Inflammatory macrophage treated with lipopolysaccharide for 4 hours (primary cell): ENCODE results near the gene NFKBIZ.

Experiments used
- DNase-seq: peaks from one replicate; pipeline ENCODE4 v3.0.0-alpha.2; 2020

Gene NFKBIZ

DNA sequence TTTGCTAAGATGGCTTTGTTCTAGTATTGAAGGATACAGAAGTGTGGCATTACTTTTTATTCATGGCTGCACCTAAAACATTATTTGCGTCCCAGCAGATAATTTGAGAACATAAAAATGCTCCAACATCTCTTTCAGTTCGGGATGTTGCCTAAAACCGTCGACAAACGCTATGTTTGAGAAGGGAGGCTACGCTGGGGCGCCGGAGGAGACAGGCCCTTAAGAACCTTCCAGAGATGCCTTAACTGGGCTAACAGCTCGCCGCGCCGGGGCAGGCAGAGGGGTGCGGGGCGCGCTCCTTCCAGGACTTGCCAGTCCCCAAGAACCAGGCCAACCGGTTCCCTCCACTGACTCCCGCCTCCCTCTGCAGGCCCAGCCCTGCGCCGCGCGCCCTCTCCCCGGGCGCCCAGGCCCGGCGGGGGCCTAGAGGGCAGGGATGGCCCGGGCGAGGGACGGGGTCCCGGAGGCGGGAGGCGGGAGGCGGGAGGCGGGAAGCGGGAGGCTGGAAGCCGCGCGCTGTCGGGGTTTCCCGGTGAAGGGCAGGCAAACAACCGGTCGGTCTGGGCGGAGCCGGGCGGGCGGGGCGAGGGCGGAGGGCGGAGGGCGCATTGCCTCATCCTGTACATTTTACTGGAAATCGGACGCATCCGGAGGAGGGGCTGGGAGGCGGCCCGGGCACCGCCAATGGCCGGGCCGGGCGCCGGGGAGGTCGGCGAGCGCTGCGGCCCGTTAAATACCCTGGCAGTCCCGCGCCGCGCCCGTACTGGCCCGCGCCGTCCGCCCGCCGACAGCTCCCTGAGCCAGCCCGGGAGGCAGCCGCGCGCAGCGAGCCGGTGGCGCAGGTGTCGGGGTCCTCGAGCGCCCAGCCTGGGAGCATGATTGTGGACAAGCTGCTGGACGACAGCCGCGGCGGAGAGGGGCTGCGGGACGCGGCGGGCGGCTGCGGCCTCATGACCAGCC lies at the start of gene NFKBIZ:
NFKBIZ (plus strand) TSS at position 761 of the 960 bp plus-strand sequence; CDS start at position 876, 115 bp downstream.
- DNase-seq: peak; percentile 97

GRCh38 chr3:101801174-101801573 lies 48.1 kb upstream of the NFKBIZ start:
- no peak for DNase-seq

DNA sequence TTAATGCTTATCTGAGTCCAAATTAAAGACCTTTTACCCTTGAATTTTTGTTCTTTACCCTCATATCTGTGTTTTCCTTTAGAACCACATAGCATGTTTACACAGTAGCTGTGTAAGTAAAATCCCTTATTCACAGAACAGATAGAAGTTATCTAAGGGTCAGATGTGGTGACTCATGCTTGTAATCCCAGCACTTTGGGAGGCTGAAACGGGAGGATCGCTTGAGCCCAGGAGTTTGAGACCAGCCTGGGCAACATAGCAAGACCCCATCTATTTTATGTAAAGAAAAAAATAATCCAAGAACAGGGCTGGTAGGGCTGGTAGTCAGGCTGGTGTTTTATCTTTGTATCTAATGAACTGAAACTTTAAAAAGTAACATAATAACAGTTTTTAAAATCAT lies 47.1 kb upstream of the NFKBIZ start:
- DNase-seq: no peak

GRCh38 chr3:101803173-101803782 lies 46.0 kb upstream of the NFKBIZ start:
- DNase-seq: peak; percentile 91

DNA sequence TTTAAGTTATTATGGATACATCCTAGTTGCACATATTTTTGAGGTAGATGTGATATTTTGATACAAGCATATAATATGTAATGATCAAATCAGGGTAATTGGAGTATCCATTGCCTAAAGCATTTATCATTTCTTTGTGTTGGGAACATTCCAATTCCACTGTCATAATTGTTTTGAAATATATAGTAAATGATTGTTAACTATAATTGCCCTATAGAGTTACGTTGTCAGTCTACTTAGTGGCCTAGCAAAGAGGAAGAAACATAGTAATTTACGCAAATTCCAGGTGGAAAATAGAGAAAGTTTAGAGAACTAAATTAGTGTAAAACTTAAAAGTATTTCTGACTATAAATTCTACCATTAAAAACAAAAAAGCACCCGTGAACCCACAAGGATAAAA lies 45.4 kb upstream of the NFKBIZ start:
- no peak for DNase-seq

DNA sequence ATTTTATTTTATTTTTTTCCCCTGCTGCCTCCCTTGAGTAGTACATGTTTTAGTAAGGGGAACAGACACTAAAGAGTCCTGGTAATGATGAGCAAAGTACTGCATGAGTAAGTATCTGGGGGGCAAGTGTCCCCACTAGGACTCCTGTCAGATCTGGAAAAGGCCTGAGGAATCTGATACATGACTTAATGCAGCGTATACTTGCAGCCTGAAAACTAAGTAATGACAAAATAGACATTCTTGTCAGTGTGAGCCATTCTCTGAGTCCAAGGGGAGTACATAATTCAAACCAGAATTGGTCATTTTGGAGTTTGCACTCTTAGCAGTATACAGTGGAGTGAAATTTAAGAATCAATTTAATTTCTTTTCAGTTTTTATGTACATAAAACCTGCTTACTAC lies 42.8 kb upstream of the NFKBIZ start:
- DNase-seq: no peak

DNA sequence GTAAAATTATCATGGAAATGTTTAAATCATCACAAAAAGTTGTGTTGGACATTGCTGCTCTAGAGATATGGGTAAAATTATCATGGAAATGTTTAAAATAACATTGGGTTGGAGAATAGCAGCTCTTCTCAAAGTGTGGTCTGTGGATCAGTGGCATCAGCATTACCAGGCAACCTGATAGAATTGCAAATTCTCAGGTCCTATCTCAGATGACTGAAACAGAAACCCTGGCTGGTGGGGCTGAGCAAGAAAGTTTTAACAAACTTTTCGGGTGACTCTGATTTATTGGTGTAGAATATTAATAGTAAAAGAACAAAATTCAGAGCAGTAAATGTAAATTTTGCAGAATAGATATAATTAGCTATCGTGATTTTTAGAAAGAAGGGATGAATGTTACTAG lies 41.4 kb upstream of the NFKBIZ start:
- DNase-seq: no peak

DNA sequence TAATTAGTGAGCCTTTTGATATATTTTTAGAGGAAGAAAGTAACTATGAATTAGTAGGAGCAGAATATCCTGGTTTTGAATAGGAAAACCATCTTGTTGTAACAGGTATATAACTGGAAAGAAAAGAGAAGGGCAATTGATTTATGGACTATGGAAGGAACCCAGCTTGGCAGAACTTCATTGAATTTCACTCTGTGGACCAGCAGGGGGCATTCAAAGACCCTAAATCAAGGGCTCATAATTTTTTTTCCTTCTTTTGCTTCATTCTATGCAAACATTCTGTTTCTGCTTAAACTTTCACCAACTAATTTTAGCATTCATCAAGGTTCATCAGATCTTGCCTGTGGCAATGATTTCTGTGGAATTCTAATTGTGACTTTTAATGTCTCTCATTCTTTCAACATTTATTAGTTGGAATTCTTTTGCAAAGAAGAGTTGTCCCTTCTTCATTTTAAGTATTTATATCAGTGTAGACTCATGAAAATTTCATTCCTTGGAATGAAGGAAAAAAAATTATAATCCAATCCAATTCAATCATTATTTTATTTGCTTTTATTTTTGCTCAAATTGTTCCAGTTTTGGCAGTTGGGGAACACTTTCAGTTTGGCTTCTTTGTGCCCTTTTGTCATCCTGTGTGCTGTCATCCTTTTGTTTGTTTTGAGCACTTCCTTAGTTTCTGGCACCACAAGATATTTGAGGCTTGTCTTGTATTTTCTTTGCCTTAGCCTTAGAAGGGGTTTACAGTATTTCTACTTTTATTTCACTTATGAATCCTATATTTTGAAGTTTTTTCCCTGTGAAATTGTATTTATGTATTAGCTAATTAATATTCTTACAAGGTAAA lies 39.9 kb upstream of the NFKBIZ start:
- peak; percentile 83 for DNase-seq

DNA sequence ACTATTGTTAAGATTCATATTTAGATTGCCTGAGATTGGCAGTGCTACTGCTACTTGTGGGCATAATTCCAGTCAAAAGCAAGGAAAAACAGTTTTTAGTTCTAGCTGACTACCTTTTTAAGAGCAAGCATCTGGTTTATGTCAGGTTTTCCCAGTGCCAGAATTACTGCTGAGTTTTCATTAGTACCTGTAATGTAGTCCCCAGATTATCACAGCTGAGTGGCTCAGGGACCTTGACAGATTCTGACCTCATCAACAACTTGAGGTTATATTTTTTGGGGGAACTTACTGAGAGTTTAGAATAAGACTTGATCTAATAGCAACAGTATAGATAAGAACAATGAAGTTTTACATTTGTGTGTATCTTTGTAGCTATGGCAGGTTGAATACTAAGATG lies 39.3 kb upstream of the NFKBIZ start:
- DNase-seq: peak; percentile 22

DNA sequence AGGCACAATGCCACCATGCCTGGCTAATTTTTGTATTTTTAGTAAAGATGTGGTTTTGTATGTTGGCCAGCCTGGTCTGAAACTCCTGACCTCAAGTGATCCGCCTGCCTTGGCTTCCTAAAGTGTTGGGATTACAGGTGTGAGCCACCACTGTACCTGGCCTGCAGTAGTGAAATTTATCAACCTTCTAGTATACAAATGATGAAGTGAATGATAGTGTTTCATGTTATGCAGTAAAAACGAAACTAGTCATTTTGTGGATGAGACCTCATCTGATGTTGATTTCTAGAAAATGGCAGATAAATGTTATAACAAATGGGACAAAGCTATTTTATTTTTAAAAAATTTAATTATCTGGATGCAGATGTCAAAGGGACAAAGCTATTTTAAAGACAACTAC lies 37.4 kb upstream of the NFKBIZ start:
- DNase-seq: no peak

DNA sequence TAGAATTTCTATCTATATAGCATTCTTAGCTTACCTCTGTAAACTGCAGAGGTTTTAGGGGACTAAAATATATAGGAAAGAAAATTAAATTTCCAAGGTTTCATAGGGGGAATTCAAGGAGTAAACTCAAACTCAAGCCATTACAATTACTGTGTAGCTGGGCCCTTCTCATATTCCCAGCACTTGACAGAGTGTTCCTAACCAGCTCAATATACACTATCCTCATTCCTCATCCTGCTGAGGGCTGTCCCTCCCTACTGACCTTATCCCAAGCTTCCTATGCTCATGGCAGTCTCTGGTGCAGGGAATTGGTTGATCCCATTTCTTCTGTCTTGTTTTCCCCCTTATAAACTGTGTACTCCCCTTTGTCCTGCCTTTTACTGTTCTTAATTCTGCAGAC lies 36.4 kb upstream of the NFKBIZ start:
- DNase-seq: no peak

DNA sequence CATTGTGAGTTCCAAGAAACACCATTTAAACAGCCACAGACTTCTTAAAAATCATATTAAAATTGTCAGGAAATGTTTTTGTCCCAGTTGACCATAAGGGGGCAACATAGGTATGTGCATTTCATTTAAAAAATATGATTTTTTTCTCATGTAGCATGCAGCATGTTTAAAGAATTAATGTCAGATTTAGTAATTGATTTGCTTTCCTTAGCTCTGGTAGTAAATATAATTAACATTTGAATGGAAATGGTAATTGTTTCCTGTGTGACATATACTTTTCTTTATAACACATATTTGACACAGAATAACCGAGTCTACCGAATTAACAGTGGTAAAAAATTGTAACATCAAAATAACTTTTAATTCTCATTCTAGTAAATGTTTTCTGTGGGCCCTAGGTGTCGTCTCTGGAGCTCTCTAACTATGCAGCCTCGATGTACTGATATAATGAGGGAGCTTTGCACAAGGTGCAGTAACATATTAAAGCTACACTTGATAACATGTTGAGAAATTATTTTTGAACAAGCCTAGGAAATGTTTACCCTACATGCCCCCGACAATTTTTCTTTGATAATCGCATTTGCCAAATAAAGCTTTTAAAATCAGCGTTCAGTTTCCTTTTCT lies 35.4 kb upstream of the NFKBIZ start:
- DNase-seq: peak; percentile 66

GRCh38 chr3:101814835-101815234 lies 34.5 kb upstream of the NFKBIZ start:
- no peak for DNase-seq

DNA sequence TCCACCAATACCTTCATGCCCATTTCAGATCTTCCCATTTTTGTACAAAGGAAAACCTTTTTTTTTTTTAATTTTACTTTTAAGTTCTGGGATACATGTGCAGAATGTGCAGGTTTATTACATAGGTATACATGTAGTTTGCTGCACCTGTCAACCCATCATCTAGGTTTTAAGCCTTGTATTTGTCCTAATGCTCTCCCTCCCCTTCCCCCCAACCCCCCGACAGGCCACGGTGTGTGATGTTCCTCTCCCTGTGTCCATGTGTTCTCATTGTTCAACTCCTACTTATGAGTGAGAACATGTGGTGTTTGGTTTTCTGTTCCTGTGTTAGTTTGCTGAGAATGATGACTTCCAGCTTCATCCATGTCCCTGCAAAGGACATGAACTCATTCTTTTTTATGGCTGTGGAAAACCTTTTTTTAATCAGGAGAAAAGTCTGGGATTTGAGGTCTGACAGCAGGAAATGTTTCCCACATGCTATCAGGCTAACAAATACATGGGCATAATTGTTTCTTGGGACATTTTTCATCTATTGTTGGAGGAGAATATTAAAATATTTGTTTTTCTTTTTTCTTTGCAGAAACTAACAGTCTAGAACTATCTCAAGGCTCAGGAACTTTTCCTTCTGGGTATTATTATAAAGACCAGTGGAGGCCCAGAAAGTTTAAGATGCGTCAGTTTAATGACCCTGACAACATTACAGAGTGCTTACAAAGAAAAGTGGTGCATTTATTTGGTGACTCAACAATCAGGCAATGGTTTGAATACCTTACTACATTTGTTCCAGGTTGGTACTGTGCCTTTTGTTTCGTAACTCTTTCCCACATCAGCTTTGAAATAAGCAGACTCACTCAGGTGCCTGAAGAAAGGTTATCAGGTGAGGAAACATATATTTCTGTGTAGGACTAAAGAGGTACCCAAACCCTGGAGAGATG lies 32.8 kb upstream of the NFKBIZ start:
- DNase-seq: no peak

DNA sequence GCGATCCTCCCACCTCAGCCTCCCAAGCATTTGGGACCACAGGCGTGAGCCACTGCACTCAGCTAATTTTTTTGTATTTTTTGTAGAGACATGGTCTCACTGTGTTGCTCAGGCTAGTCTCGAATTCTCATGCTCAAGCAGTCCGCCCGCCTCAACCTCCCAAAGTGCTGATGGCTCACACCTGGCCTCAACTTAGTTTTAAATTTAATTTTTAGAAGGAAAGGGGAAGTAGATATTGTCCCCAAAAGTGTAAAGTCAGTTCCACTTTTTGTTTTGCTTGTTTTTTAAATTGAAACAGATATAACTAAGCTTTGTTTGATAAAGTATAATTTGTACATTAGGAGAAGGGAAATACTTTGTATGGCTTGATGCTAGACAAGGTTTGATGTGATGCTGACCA lies 31.3 kb upstream of the NFKBIZ start:
- peak; percentile 40 for DNase-seq

- peak; percentile 94 for DNase-seq
Observed at GRCh38 chr3:101819649-101820206, 29.6 kb upstream of the NFKBIZ start.

- no peak for DNase-seq
Observed at GRCh38 chr3:101821503-101821902, 27.8 kb upstream of the NFKBIZ start.

DNA sequence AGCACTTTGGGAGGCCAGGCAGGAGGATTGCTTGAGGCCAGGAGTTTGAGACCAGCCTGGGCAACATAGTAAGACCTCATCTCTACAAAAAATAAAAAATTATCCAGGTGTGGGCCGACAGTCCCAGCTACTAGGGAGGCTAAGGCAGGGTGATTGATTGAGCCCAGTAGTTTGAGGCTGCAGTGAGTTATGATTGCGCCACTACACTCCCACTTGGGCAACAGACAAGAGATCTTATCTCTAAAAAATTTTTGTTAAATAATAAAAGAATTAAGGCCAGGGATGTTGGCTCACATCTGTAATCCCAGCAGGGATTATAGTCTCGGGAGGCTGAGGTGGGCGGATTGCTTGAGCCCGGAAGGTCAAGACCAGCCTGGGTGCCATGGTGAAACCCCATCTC lies 25.8 kb upstream of the NFKBIZ start:
- no peak for DNase-seq

DNA sequence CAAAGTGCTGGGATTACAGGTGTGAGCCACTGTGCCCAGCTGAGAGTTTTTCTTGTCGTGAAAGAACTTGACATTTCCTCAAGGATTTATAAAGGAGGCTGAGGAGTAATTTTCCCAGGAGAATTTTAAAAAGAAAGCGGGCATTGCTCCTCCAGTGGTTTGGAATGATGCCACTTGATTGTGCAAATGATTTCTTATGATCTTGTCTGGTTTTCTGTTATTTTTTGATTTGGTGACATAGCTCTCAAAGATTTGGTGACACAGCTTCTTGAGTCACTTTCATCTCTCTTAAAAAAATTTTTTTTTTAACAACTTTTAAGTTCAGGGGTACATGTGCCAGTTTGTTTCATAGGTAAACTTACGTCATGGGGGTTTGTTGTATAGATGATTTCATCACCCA lies 24.6 kb upstream of the NFKBIZ start:
- DNase-seq: peak; percentile 50

DNA sequence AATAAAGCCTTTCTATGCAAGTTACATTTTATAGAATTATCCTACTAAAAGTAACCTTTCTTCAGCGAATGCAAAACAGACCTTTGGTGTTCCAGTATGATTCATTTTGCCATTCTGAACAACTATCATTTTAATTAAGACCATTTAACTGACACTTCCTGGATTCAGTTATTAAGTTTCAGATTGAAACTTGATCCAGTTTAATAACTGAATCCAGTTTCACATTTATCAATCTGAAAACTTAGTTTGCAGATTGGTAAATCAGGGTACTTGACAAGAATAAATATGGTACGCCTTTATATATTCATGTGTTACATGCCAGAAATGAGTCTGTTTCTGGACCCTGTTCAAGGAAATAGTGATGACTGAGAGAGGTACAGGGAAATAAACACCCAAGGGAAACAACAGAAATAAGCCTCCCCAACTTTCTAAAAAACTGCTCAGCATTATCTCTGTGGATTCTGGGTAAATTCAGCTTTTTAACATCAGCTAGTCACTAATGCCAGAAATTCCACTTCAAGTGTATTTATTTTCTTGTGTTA lies 23.3 kb upstream of the NFKBIZ start:
- DNase-seq: no peak
